MCF 10A (cell line): ENCODE measurements around the gene TUBE1. TPM values are rescaled to one million over a fixed set of nuclear protein-coding genes. Genes with fewer than 3 reads are reported as not detected.

Experiments
- Bru-seq: library from RNA; stranded (reverse); fragments of 400-500 nt; gene quantifications from one replicate; lab custom pipeline; 2021; lab: Mats Ljungman, UMichigan
- BruChase-seq, 2 experiments: library from RNA; stranded (reverse); fragments of 400-500 nt; gene quantifications; one replicate each; lab custom pipeline; 2021; lab: Mats Ljungman, UMichigan
- BruUV-seq: library from RNA; stranded (reverse); fragments of 400-500 nt; replicated peaks from 2 replicates; lab custom pipeline; 2021; lab: Mats Ljungman, UMichigan
- CTCF ChIA-PET: fragments of 300-600 bp; sonication (Branson Sonifier 250); formaldehyde crosslinking; extraction: SDS; loops from one replicate; lab custom pipeline; 2021; ENCODE audit warnings: antibody characterized with exemption, inconsistent platforms; lab: Yijun Ruan, JAX
- POLR2A ChIA-PET: fragments of 300-600, 350-650 bp; sonication (Branson Sonifier 250); formaldehyde crosslinking; extraction: SDS; loops from one replicate; lab custom pipeline; 2020; ENCODE audit warnings: antibody characterized with exemption, inconsistent platforms; lab: Yijun Ruan, JAX
- DNase-seq: peaks from one replicate; pipeline ENCODE4 v3.0.0-alpha.2; 2018; ENCODE audit not compliant: unreplicated experiment
- H3K27ac Mint-ChIP-seq: one replicate; pipeline ENCODE4 v1.8.0; 2022; ENCODE audit warnings: mild to moderate bottlenecking, low read depth, mixed read lengths; ENCODE audit not compliant: unreplicated experiment
- H3K27me3 Mint-ChIP-seq: one replicate; pipeline ENCODE4 v1.8.0; 2022; ENCODE audit warnings: mixed read lengths; ENCODE audit not compliant: insufficient read depth, unreplicated experiment
- H3K36me3 Mint-ChIP-seq: one replicate; pipeline ENCODE4 v1.8.0; 2022; ENCODE audit warnings: mild to moderate bottlenecking, moderate library complexity, mixed read lengths; ENCODE audit not compliant: insufficient read depth, unreplicated experiment
- H3K4me1 Mint-ChIP-seq: one replicate; pipeline ENCODE4 v1.8.0; 2022; ENCODE audit warnings: mixed read lengths; ENCODE audit not compliant: insufficient read depth, unreplicated experiment
- H3K4me3 Mint-ChIP-seq: one replicate; pipeline ENCODE4 v1.8.0; 2022; ENCODE audit warnings: mild to moderate bottlenecking, moderate library complexity, mixed read lengths; ENCODE audit not compliant: unreplicated experiment
- H3K9me3 Mint-ChIP-seq: one replicate; pipeline ENCODE4 v1.8.0; 2022; ENCODE audit warnings: mixed read lengths; ENCODE audit not compliant: unreplicated experiment
- CTCF ChIP-seq: fragments of 200-600 bp; IDR thresholded peaks from one replicate; pipeline ENCODE4 v1.8.0; 2022; ENCODE audit warnings: antibody characterized with exemption, mild to moderate bottlenecking; ENCODE audit not compliant: unreplicated experiment
- intact Hi-C: fragments of 100-400 bp; cut with micrococcal nuclease; formaldehyde crosslinking; loops from 2 replicates; pipeline ENCODE4 v1.14.1; 2022
- long read RNA-seq: library from polyadenylated mRNA; stranded (forward); transcript quantifications from one replicate; pipeline ENCODE4 v2.0.0, GENCODE V29; 2022
- total RNA-seq: library from RNA; stranded (reverse); gene quantifications from 2 replicates; pipeline ENCODE4 v1.2.3, GENCODE V29; 2022

TUBE1 gene
- total RNA-seq, result 42.9 and 47.7 TPM in 2 replicates
- Bru-seq, nascent RNA, result percentile 95 among the genes with signal in this experiment
- percentile 90 among the genes with signal in this experiment for BruChase-seq, experiment 1, labeled RNA remaining after a 6-hour chase
- percentile 97 among the genes with signal in this experiment for BruChase-seq, experiment 2, labeled RNA remaining after a 2-hour chase
- long read RNA-seq, transcript TUBE1-202 (12 exons, 2,142 nt), result major isoform, 43 of 99 reads
- long read RNA-seq, partial matches to known transcripts, result 15 of 99 reads
- long read RNA-seq, other reads (novel, unspliced or antisense), result 38 of 99 reads

GRCh38 chr6:112087136-112087911 lies at the start of gene TUBE1, which contains the start of gene FAM229B:
TUBE1 (minus strand) TSS chr6:112087482; CDS start chr6:112087434, 48 bp downstream.
FAM229B (plus strand) TSS chr6:112087591; CDS start chr6:112099284, 11,693 bp downstream.
- Mint-ChIP-seq H3K4me1 (no peaks in the 10 kb centered on the region), H3K27me3 (no peaks in the 10 kb centered on the region), H3K9me3 (no peaks in the 10 kb centered on the region), H3K4me3 (no peak within 1 kb of the TSS), H3K36me3 (peaks cover 14% of the 10 kb centered on the region), H3K27ac (no peak within 1 kb of the TSS)
- ChIA-PET POLR2A (interaction anchor here (0.6 to 3.4 kb wide), 23 partner anchors 8 to 1851 kb away, joined by 3 to 24 read pairs (median 3); no protein-coding TSS in a partner anchor), CTCF (interaction anchor here (0.6 to 4.6 kb wide), 25 partner anchors 9 to 1875 kb away, joined by 3 to 143 read pairs (median 3); no protein-coding TSS in a partner anchor)
- intact Hi-C loops, result loop anchor here (5.0 kb wide), 1 partner anchor 225 kb away; no protein-coding TSS in a partner anchor
- DNase-seq, result peak; percentile 93
- BruUV-seq, result no TSS peak
- no peak for TF ChIP-seq CTCF

- TF ChIP-seq CTCF, result no peak
- DNase-seq, result no peak
- BruUV-seq, result no TSS peak
- H3K4me1 Mint-ChIP-seq, result no peaks in the 10 kb centered on the region
- ChIA-PET POLR2A (no interaction called here), CTCF (no interaction called here)
- no peaks in the 10 kb centered on the region for H3K9me3 Mint-ChIP-seq
- peaks cover 20% of the 10 kb centered on the region for H3K27me3 Mint-ChIP-seq
- H3K4me3 Mint-ChIP-seq, result no peak overlapping the region
- no peak overlapping the region for H3K27ac Mint-ChIP-seq
- intact Hi-C loops, result no loop called here
- no peaks in the 10 kb centered on the region for H3K36me3 Mint-ChIP-seq
Measured at GRCh38 chr6:112130878-112131277, 43.6 kb upstream of the TUBE1 start.

GRCh38 chr6:112128208-112128607 lies 40.9 kb upstream of the TUBE1 start:
- no peak for DNase-seq
- CTCF ChIA-PET, result no interaction called here
- H3K27me3 Mint-ChIP-seq, result peaks cover 20% of the 10 kb centered on the region
- BruUV-seq, result no TSS peak
- TF ChIP-seq CTCF, result no peak
- H3K9me3 Mint-ChIP-seq, result no peaks in the 10 kb centered on the region
- no peak overlapping the region for H3K27ac Mint-ChIP-seq
- H3K36me3 Mint-ChIP-seq, result no peaks in the 10 kb centered on the region
- intact Hi-C loops, result no loop called here
- no peak overlapping the region for H3K4me3 Mint-ChIP-seq
- no peaks in the 10 kb centered on the region for H3K4me1 Mint-ChIP-seq
- POLR2A ChIA-PET, result no interaction called here

- peaks cover 20% of the 10 kb centered on the region for H3K27me3 Mint-ChIP-seq
- no peak overlapping the region for H3K4me3 Mint-ChIP-seq
- no peaks in the 10 kb centered on the region for H3K9me3 Mint-ChIP-seq
- ChIA-PET POLR2A (no interaction called here), CTCF (interaction anchor here (0.6 to 1.3 kb wide), 2 partner anchors 39 to 99 kb away, joined by 3 to 5 read pairs; no protein-coding TSS in a partner anchor)
- no peak overlapping the region for H3K27ac Mint-ChIP-seq
- no peaks in the 10 kb centered on the region for H3K4me1 Mint-ChIP-seq
- TF ChIP-seq CTCF, result no peak
- H3K36me3 Mint-ChIP-seq, result no peaks in the 10 kb centered on the region
- intact Hi-C loops, result no loop called here
- no TSS peak for BruUV-seq
- no peak for DNase-seq
Measured at GRCh38 chr6:112123982-112124381, 36.7 kb upstream of the TUBE1 start.
